WTC11 (cell line): Measurements from ENCODE around the gene MACROD2. TPM values are rescaled to one million over a fixed set of nuclear protein-coding genes. Genes with fewer than 3 reads are reported as not detected.
A peak's percentile ranks its signal among the peaks of the same experiment; 100 is the strongest.

ENCODE experiments used
- ATAC-seq: fragments of 200-7000 bp; cut with Tn5 transposase; 2 replicates; pipeline ENCODE4 v1.10.0; 2021; ENCODE audit warnings: mild to moderate bottlenecking, moderate library complexity
- CTCF ChIA-PET: fragments of 300-600 bp; sonication (Branson Sonifier 250); formaldehyde crosslinking; loops from one replicate; lab custom pipeline; 2021; ENCODE audit warnings: antibody characterized with exemption; lab: Charles Lee
- POLR2A ChIA-PET: fragments of 350-600 bp; sonication (Branson Sonifier 250); formaldehyde crosslinking; loops from one replicate; lab custom pipeline; 2021; ENCODE audit warnings: antibody characterized with exemption; lab: Charles Lee
- DNase-seq: peaks from one replicate; pipeline ENCODE4 v3.0.0; 2021; ENCODE audit warnings: low spot score
- H3K27ac Mint-ChIP-seq: 2 replicates; pipeline ENCODE4 v1.8.0; 2021; ENCODE audit warnings: mixed read lengths
- H3K27me3 Mint-ChIP-seq: 2 replicates; pipeline ENCODE4 v1.8.0; 2021; ENCODE audit warnings: low read depth, mild to moderate bottlenecking, moderate library complexity, mixed read lengths
- H3K36me3 Mint-ChIP-seq: 2 replicates; pipeline ENCODE4 v1.8.0; 2021; ENCODE audit warnings: mixed read lengths
- H3K4me1 Mint-ChIP-seq: 2 replicates; pipeline ENCODE4 v1.8.0; 2022; ENCODE audit warnings: mixed read lengths
- H3K4me3 Mint-ChIP-seq: 2 replicates; pipeline ENCODE4 v1.8.0; 2021; ENCODE audit warnings: mild to moderate bottlenecking, moderate library complexity, mixed read lengths
- H3K9me3 Mint-ChIP-seq: 2 replicates; pipeline ENCODE4 v1.8.0; 2021; ENCODE audit warnings: mixed read lengths
- CREM ChIP-seq: sonication (generic); formaldehyde crosslinking; IDR thresholded peaks from 2 replicates; pipeline ENCODE4 v1.8.1; 2022; ENCODE audit warnings: mild to moderate bottlenecking, missing genetic modification reagents, moderate library complexity
- FOXK1 ChIP-seq: sonication (generic); formaldehyde crosslinking; IDR thresholded peaks from 2 replicates; pipeline ENCODE4 v1.8.0; 2022; ENCODE audit warnings: mild to moderate bottlenecking, moderate library complexity, missing genetic modification reagents
- FOXP1 ChIP-seq: sonication (generic); formaldehyde crosslinking; IDR thresholded peaks from 2 replicates; pipeline ENCODE4 v1.8.0; 2022; ENCODE audit warnings: missing genetic modification reagents, mild to moderate bottlenecking, moderate library complexity, borderline replicate concordance
- GTF2I ChIP-seq: fragments of 250-450 bp; sonication (Bioruptor Pico); conservative IDR thresholded peaks from 2 replicates; pipeline ENCODE4 v1.4.0; 2021; ENCODE audit warnings: mild to moderate bottlenecking
- NFATC4 ChIP-seq: fragments of 250-450 bp; sonication (Bioruptor Pico); IDR thresholded peaks from 2 replicates; pipeline ENCODE4 v1.9.0; 2021; ENCODE audit warnings: mild to moderate bottlenecking
- PRRX2 ChIP-seq: fragments of 250-450 bp; sonication (Bioruptor Pico); IDR thresholded peaks from 2 replicates; pipeline ENCODE4 v1.8.0; 2021; ENCODE audit warnings: mild to moderate bottlenecking
- SMAD4 ChIP-seq: sonication (generic); formaldehyde crosslinking; IDR thresholded peaks from 2 replicates; pipeline ENCODE4 v1.8.0; 2022; ENCODE audit warnings: mild to moderate bottlenecking, missing genetic modification reagents
- TP53 ChIP-seq: sonication (generic); formaldehyde crosslinking; IDR thresholded peaks from 2 replicates; pipeline ENCODE4 v1.8.1; 2023; ENCODE audit warnings: mild to moderate bottlenecking, missing genetic modification reagents
- ZNF138 ChIP-seq: sonication (generic); formaldehyde crosslinking; conservative IDR thresholded peaks from 2 replicates; pipeline ENCODE4 v1.8.1; 2022; ENCODE audit warnings: mild to moderate bottlenecking, moderate library complexity, missing genetic modification reagents
- ZNF671 ChIP-seq: fragments of 250-450 bp; sonication (Bioruptor Pico); IDR thresholded peaks from 2 replicates; pipeline ENCODE4 v1.8.0; 2021; ENCODE audit warnings: mild to moderate bottlenecking
- total RNA-seq: library from RNA; stranded (reverse); gene quantifications from 3 replicates; pipeline ENCODE4 v1.2.3, GENCODE V29; 2021
- TF ChIP-seq, protein P1 (sequence below): sonication (generic); formaldehyde crosslinking; conservative IDR thresholded peaks from 2 replicates; pipeline ENCODE4 v1.8.1; 2022; ENCODE audit warnings: mild to moderate bottlenecking, missing genetic modification reagents
- TF ChIP-seq, protein P2 (sequence below): fragments of 200-600 bp; IDR thresholded peaks from 2 replicates; pipeline ENCODE4 v1.8.0; 2022; ENCODE audit warnings: antibody characterized with exemption
- TF ChIP-seq, protein P3 (sequence below): sonication (generic); formaldehyde crosslinking; IDR thresholded peaks from 2 replicates; pipeline ENCODE4 v1.8.0; 2022; ENCODE audit warnings: mild to moderate bottlenecking, missing genetic modification reagents
- TF ChIP-seq, protein P4 (sequence below): sonication (generic); formaldehyde crosslinking; IDR thresholded peaks from 2 replicates; pipeline ENCODE4 v1.8.0; 2022; ENCODE audit warnings: mild to moderate bottlenecking, missing genetic modification reagents
- TF ChIP-seq, protein P5 (sequence below): fragments of 250-450 bp; sonication (Bioruptor Pico); IDR thresholded peaks from 2 replicates; pipeline ENCODE4 v1.8.0; 2021; ENCODE audit warnings: mild to moderate bottlenecking
- TF ChIP-seq, protein P6 (sequence below): sonication (generic); formaldehyde crosslinking; IDR thresholded peaks from 2 replicates; pipeline ENCODE4 v1.8.0; 2022; ENCODE audit warnings: missing genetic modification reagents
- TF ChIP-seq, protein P7 (sequence below): sonication (generic); formaldehyde crosslinking; IDR thresholded peaks from 2 replicates; pipeline ENCODE4 v1.8.0; 2023; ENCODE audit warnings: missing genetic modification reagents
- TF ChIP-seq, protein P8 (sequence below): sonication (generic); formaldehyde crosslinking; IDR thresholded peaks from 2 replicates; pipeline ENCODE4 v1.8.1; 2023; ENCODE audit warnings: mild to moderate bottlenecking, missing genetic modification reagents

The MACROD2 gene
- total RNA-seq, 1 experiment from 2014 or later: 4.1 TPM

DNA sequence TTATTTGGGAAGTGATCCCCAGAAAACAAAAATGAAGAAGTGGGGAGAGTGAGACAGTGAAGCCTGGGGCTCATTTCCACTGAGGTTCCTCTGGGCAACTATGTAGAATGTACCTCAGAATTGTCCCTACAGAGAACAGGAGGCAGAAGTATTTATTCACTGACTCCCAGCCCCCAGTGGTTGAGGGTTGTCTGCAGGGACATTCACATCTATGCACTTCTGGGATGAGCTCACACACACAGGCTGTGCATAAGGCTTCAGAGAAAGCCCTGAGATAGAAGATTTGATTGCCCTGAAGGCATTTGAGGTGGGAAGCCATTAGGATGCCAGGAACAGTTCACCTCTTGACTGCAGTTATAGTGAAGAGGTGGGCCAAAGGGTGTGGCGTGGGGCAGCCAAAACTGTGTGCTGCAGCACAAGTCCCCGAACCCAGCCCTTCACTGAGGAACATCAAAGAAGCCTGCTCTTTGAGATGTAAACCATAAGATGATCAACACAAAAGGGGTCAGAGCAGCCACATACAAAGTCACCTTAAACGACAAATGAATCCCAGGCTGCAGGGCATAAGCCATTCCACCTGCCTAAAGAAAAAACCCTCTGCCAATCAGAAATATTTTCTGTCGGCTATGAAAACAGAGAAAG is 1195.9 kb downstream of the MACROD2 start:
- Mint-ChIP-seq H3K36me3 (no peaks in the 10 kb centered on the region), H3K27me3 (no peaks in the 10 kb centered on the region), H3K27ac (no peak overlapping the region), H3K4me3 (no peak overlapping the region), H3K4me1 (peaks cover 11% of the 10 kb centered on the region), H3K9me3 (no peaks in the 10 kb centered on the region)
- POLR2A ChIA-PET: no interaction called here
- no peak for DNase-seq
- TF ChIP-seq, protein P1, sequence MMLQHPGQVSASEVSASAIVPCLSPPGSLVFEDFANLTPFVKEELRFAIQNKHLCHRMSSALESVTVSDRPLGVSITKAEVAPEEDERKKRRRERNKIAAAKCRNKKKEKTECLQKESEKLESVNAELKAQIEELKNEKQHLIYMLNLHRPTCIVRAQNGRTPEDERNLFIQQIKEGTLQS (CRISPR knock-in tag): no peak
- TF ChIP-seq, protein P2, sequence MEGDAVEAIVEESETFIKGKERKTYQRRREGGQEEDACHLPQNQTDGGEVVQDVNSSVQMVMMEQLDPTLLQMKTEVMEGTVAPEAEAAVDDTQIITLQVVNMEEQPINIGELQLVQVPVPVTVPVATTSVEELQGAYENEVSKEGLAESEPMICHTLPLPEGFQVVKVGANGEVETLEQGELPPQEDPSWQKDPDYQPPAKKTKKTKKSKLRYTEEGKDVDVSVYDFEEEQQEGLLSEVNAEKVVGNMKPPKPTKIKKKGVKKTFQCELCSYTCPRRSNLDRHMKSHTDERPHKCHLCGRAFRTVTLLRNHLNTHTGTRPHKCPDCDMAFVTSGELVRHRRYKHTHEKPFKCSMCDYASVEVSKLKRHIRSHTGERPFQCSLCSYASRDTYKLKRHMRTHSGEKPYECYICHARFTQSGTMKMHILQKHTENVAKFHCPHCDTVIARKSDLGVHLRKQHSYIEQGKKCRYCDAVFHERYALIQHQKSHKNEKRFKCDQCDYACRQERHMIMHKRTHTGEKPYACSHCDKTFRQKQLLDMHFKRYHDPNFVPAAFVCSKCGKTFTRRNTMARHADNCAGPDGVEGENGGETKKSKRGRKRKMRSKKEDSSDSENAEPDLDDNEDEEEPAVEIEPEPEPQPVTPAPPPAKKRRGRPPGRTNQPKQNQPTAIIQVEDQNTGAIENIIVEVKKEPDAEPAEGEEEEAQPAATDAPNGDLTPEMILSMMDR: no peak
- TF ChIP-seq PRRX2 (CRISPR knock-in tag): no peak
- TF ChIP-seq, protein P3, sequence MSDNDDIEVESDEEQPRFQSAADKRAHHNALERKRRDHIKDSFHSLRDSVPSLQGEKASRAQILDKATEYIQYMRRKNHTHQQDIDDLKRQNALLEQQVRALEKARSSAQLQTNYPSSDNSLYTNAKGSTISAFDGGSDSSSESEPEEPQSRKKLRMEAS (CRISPR knock-in tag): no peak
- TF ChIP-seq, protein P4, sequence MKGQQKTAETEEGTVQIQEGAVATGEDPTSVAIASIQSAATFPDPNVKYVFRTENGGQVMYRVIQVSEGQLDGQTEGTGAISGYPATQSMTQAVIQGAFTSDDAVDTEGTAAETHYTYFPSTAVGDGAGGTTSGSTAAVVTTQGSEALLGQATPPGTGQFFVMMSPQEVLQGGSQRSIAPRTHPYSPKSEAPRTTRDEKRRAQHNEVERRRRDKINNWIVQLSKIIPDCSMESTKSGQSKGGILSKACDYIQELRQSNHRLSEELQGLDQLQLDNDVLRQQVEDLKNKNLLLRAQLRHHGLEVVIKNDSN (CRISPR knock-in tag): no peak
- TF ChIP-seq GTF2I (CRISPR knock-in tag): no peak
- TF ChIP-seq FOXP1 (CRISPR knock-in tag): no peak
- TF ChIP-seq, protein P5, sequence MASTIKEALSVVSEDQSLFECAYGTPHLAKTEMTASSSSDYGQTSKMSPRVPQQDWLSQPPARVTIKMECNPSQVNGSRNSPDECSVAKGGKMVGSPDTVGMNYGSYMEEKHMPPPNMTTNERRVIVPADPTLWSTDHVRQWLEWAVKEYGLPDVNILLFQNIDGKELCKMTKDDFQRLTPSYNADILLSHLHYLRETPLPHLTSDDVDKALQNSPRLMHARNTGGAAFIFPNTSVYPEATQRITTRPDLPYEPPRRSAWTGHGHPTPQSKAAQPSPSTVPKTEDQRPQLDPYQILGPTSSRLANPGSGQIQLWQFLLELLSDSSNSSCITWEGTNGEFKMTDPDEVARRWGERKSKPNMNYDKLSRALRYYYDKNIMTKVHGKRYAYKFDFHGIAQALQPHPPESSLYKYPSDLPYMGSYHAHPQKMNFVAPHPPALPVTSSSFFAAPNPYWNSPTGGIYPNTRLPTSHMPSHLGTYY: no peak
- TF ChIP-seq, protein P6, sequence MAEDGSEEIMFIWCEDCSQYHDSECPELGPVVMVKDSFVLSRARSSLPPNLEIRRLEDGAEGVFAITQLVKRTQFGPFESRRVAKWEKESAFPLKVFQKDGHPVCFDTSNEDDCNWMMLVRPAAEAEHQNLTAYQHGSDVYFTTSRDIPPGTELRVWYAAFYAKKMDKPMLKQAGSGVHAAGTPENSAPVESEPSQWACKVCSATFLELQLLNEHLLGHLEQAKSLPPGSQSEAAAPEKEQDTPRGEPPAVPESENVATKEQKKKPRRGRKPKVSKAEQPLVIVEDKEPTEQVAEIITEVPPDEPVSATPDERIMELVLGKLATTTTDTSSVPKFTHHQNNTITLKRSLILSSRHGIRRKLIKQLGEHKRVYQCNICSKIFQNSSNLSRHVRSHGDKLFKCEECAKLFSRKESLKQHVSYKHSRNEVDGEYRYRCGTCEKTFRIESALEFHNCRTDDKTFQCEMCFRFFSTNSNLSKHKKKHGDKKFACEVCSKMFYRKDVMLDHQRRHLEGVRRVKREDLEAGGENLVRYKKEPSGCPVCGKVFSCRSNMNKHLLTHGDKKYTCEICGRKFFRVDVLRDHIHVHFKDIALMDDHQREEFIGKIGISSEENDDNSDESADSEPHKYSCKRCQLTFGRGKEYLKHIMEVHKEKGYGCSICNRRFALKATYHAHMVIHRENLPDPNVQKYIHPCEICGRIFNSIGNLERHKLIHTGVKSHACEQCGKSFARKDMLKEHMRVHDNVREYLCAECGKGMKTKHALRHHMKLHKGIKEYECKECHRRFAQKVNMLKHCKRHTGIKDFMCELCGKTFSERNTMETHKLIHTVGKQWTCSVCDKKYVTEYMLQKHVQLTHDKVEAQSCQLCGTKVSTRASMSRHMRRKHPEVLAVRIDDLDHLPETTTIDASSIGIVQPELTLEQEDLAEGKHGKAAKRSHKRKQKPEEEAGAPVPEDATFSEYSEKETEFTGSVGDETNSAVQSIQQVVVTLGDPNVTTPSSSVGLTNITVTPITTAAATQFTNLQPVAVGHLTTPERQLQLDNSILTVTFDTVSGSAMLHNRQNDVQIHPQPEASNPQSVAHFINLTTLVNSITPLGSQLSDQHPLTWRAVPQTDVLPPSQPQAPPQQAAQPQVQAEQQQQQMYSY (CRISPR knock-in tag): no peak
- TF ChIP-seq, protein P7, sequence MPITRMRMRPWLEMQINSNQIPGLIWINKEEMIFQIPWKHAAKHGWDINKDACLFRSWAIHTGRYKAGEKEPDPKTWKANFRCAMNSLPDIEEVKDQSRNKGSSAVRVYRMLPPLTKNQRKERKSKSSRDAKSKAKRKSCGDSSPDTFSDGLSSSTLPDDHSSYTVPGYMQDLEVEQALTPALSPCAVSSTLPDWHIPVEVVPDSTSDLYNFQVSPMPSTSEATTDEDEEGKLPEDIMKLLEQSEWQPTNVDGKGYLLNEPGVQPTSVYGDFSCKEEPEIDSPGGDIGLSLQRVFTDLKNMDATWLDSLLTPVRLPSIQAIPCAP (CRISPR knock-in tag): no peak
- TF ChIP-seq SMAD4 (CRISPR knock-in tag): no peak
- TF ChIP-seq NFATC4: no peak
- TF ChIP-seq ZNF138: no peak
- no peak for TF ChIP-seq ZNF671 (CRISPR knock-in tag)
- TF ChIP-seq CREM: no peak
- no peak for TF ChIP-seq FOXK1
- TF ChIP-seq TP53: no peak
- TF ChIP-seq, protein P8, sequence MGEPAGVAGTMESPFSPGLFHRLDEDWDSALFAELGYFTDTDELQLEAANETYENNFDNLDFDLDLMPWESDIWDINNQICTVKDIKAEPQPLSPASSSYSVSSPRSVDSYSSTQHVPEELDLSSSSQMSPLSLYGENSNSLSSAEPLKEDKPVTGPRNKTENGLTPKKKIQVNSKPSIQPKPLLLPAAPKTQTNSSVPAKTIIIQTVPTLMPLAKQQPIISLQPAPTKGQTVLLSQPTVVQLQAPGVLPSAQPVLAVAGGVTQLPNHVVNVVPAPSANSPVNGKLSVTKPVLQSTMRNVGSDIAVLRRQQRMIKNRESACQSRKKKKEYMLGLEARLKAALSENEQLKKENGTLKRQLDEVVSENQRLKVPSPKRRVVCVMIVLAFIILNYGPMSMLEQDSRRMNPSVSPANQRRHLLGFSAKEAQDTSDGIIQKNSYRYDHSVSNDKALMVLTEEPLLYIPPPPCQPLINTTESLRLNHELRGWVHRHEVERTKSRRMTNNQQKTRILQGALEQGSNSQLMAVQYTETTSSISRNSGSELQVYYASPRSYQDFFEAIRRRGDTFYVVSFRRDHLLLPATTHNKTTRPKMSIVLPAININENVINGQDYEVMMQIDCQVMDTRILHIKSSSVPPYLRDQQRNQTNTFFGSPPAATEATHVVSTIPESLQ (CRISPR knock-in tag): no peak
- ATAC-seq: peak; percentile 63
- CTCF ChIA-PET: no interaction called here
